Measurements from ENCODE around the gene CACNA1C.

DNA sequence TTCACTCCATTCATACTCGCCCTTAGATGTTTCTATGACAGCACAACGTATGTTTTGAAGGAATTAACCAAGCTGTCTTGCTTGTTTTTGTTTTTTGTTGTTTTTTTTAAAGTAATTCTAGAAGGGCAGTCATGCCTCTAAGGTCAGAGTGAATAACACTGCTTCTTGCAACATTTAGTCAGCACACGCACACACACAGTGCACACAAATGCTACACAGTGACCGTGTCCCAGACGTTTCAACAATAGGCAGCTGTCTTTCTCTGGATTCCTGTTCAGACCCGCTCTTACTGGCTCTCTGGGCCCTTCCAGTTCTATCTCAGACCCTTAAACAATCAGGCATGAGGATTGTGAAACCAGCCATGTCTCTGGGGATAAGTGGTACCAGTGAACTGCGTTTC is 391.0 kb downstream of the CACNA1C start:
- TF ChIP-seq, protein P1, sequence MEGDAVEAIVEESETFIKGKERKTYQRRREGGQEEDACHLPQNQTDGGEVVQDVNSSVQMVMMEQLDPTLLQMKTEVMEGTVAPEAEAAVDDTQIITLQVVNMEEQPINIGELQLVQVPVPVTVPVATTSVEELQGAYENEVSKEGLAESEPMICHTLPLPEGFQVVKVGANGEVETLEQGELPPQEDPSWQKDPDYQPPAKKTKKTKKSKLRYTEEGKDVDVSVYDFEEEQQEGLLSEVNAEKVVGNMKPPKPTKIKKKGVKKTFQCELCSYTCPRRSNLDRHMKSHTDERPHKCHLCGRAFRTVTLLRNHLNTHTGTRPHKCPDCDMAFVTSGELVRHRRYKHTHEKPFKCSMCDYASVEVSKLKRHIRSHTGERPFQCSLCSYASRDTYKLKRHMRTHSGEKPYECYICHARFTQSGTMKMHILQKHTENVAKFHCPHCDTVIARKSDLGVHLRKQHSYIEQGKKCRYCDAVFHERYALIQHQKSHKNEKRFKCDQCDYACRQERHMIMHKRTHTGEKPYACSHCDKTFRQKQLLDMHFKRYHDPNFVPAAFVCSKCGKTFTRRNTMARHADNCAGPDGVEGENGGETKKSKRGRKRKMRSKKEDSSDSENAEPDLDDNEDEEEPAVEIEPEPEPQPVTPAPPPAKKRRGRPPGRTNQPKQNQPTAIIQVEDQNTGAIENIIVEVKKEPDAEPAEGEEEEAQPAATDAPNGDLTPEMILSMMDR (IDR thresholded peaks at IDR 0.05; ENCODE audit: borderline replicate concordance, extremely low read depth, low read length, poor library complexity, severe bottlenecking) = no peak
- no peak for TF ChIP-seq EZH2 (IDR thresholded peaks at IDR 0.05; ENCODE audit: borderline replicate concordance, low read depth, low read length, severe bottlenecking)

All from DND-41 (cell line).